Loucy (cell line): ENCODE measurements around the gene FGFR1OP2.

Source experiments
- H2AFZ ChIP-seq: fragments of 200-600 bp; sonication (generic); 2 replicates; pipeline ENCODE4 v1.6.0; 2016; ENCODE audit warnings: antibody characterized with exemption, mild to moderate bottlenecking, low read length, moderate library complexity
- H3F3A ChIP-seq: fragments of 200-600 bp; 2 replicates; pipeline ENCODE4 v1.6.0; 2016; ENCODE audit warnings: antibody characterized with exemption, low read depth, mild to moderate bottlenecking
- H3K27me3 ChIP-seq: fragments of 200-600 bp; sonication (generic); 2 replicates; pipeline ENCODE4 v1.6.1; 2014; ENCODE audit warnings: low read length, mild to moderate bottlenecking; ENCODE audit not compliant: insufficient read depth, poor library complexity, severe bottlenecking
- H3K36me3 ChIP-seq: fragments of 200-600 bp; sonication (generic); 2 replicates; pipeline ENCODE4 v1.6.1; 2016; ENCODE audit warnings: low read length; ENCODE audit not compliant: insufficient read depth
- H3K4me1 ChIP-seq: fragments of 200-600 bp; sonication (generic); 2 replicates; pipeline ENCODE4 v1.5.1; 2014; ENCODE audit warnings: low read length, mild to moderate bottlenecking; ENCODE audit not compliant: insufficient read depth, poor library complexity, severe bottlenecking
- H3K4me2 ChIP-seq: fragments of 200-600 bp; sonication (generic); 2 replicates; pipeline ENCODE4 v1.6.0; 2014; ENCODE audit warnings: antibody characterized with exemption, low read length, low read depth, mild to moderate bottlenecking; ENCODE audit not compliant: poor library complexity, severe bottlenecking
- H3K4me3 ChIP-seq: fragments of 200-600 bp; sonication (generic); 2 replicates; pipeline ENCODE4 v1.5.1; 2014; ENCODE audit warnings: low read length, mild to moderate bottlenecking, mixed read lengths; ENCODE audit not compliant: poor library complexity, severe bottlenecking
- H3K79me2 ChIP-seq: fragments of 200-600 bp; sonication (generic); 2 replicates; pipeline ENCODE4 v1.6.1; 2014; ENCODE audit warnings: low read length; ENCODE audit not compliant: insufficient read depth
- H3K9ac ChIP-seq: fragments of 200-600 bp; sonication (generic); 2 replicates; pipeline ENCODE4 v1.6.0; 2014; ENCODE audit warnings: mild to moderate bottlenecking, low read depth, low read length, moderate library complexity; ENCODE audit not compliant: poor library complexity, severe bottlenecking
- H3K9me2 ChIP-seq: fragments of 200-600 bp; sonication (generic); replicated peaks from 2 replicates; pipeline ENCODE4 v1.6.1; 2016; ENCODE audit warnings: low read depth, low read length, mixed read lengths
- H3K9me3 ChIP-seq: fragments of 200-600 bp; sonication (generic); 2 replicates; pipeline ENCODE4 v1.6.1; 2014; ENCODE audit warnings: mild to moderate bottlenecking, antibody characterized with exemption, low read length, low read depth; ENCODE audit not compliant: insufficient read depth
- H4K20me1 ChIP-seq: fragments of 200-600 bp; sonication (generic); 2 replicates; pipeline ENCODE4 v1.6.0; 2014; ENCODE audit warnings: antibody characterized with exemption, low read length, mild to moderate bottlenecking; ENCODE audit not compliant: insufficient read depth, poor library complexity, severe bottlenecking
- CTCF ChIP-seq: fragments of 200-600 bp; sonication (generic); conservative IDR thresholded peaks from 2 replicates; pipeline ENCODE4 v1.5.1; 2014; ENCODE audit warnings: mild to moderate bottlenecking, antibody characterized with exemption, low read length
- EZH2phosphoT487 ChIP-seq: fragments of 200-600 bp; IDR thresholded peaks from 2 replicates; pipeline ENCODE4 v1.6.1; 2018; ENCODE audit warnings: antibody characterized with exemption, mild to moderate bottlenecking, moderate library complexity, borderline replicate concordance

Gene FGFR1OP2

GRCh38 chr12:26963413-26963812, 25.1 kb downstream of the FGFR1OP2 start:
- no peaks in the 10 kb centered on the region for H3K4me1 ChIP-seq
- H3K4me3 ChIP-seq = no peak overlapping the region
- no peak overlapping the region for H2AFZ ChIP-seq
- no peaks in the 10 kb centered on the region for H3K79me2 ChIP-seq
- H3K9me3 ChIP-seq = no peaks in the 10 kb centered on the region
- no peaks in the 10 kb centered on the region for H3K27me3 ChIP-seq
- H3K4me2 ChIP-seq = no peak overlapping the region
- TF ChIP-seq EZH2phosphoT487 = no peak
- TF ChIP-seq CTCF = no peak
- H4K20me1 ChIP-seq = peaks cover 3% of the 10 kb centered on the region
- no peaks in the 10 kb centered on the region for H3F3A ChIP-seq
- H3K9me2 ChIP-seq = no peaks in the 10 kb centered on the region
- H3K9ac ChIP-seq = no peak overlapping the region
- peaks cover 74% of the 10 kb centered on the region for H3K36me3 ChIP-seq

- Histone ChIP-seq H3F3A (no peaks in the 10 kb centered on the region), H3K9ac (no peak overlapping the region), H3K4me1 (no peaks in the 10 kb centered on the region), H3K36me3 (peaks cover 72% of the 10 kb centered on the region), H4K20me1 (peaks cover 3% of the 10 kb centered on the region), H3K4me3 (no peak overlapping the region), H3K9me3 (no peaks in the 10 kb centered on the region), H3K27me3 (no peaks in the 10 kb centered on the region), H3K79me2 (no peaks in the 10 kb centered on the region), H3K9me2 (no peaks in the 10 kb centered on the region), H3K4me2 (no peak overlapping the region), H2AFZ (no peak overlapping the region)
- TF ChIP-seq CTCF (no peak), EZH2phosphoT487 (no peak)
Observed at GRCh38 chr12:26966842-26967241, 28.6 kb downstream of the FGFR1OP2 start.

- Histone ChIP-seq H2AFZ (no peak overlapping the region), H4K20me1 (peaks cover 3% of the 10 kb centered on the region), H3K4me3 (no peak overlapping the region), H3K9me2 (no peaks in the 10 kb centered on the region), H3K4me2 (no peak overlapping the region), H3K36me3 (peaks cover 71% of the 10 kb centered on the region), H3K9me3 (no peaks in the 10 kb centered on the region), H3F3A (no peaks in the 10 kb centered on the region), H3K9ac (no peak overlapping the region), H3K27me3 (no peaks in the 10 kb centered on the region), H3K79me2 (no peaks in the 10 kb centered on the region), H3K4me1 (no peaks in the 10 kb centered on the region)
- TF ChIP-seq CTCF (no peak), EZH2phosphoT487 (no peak)
Observed at GRCh38 chr12:26970136-26970535, 31.9 kb downstream of the FGFR1OP2 start.
